Nephron progenitor cell (in vitro differentiated cells): ENCODE results near the gene PBRM1.

Experiments
- DNase-seq: peaks from one replicate; pipeline ENCODE4 v3.0.0; 2021
- H3K27ac Mint-ChIP-seq: 2 replicates; pipeline ENCODE4 v1.8.0; 2021; ENCODE audit warnings: mild to moderate bottlenecking, moderate library complexity, mixed read lengths
- H3K27me3 Mint-ChIP-seq: 2 replicates; pipeline ENCODE4 v1.8.0; 2021; ENCODE audit warnings: mild to moderate bottlenecking, low read depth, mixed read lengths; ENCODE audit not compliant: poor library complexity
- H3K36me3 Mint-ChIP-seq: 2 replicates; pipeline ENCODE4 v1.8.0; 2021; ENCODE audit warnings: low read depth, mixed read lengths
- H3K4me1 Mint-ChIP-seq: 2 replicates; pipeline ENCODE4 v1.8.0; 2021; ENCODE audit warnings: mixed read lengths
- H3K4me3 Mint-ChIP-seq: 2 replicates; pipeline ENCODE4 v1.8.0; 2021; ENCODE audit warnings: mild to moderate bottlenecking, moderate library complexity, mixed read lengths
- H3K9me3 Mint-ChIP-seq: 2 replicates; pipeline ENCODE4 v1.8.0; 2021; ENCODE audit warnings: mild to moderate bottlenecking, moderate library complexity, mixed read lengths
- CTCF ChIP-seq: fragments of 200-600 bp; sonication (generic); IDR thresholded peaks from 2 replicates; pipeline ENCODE4 v1.5.0; 2021; ENCODE audit warnings: antibody characterized with exemption

The PBRM1 gene

GRCh38 chr3:52645549-52645948 lies 40.2 kb downstream of the PBRM1 start:
- Mint-ChIP-seq H3K36me3 (peaks cover 71% of the 10 kb centered on the region), H3K27ac (no peak overlapping the region), H3K9me3 (no peaks in the 10 kb centered on the region), H3K4me1 (no peaks in the 10 kb centered on the region), H3K27me3 (no peaks in the 10 kb centered on the region), H3K4me3 (no peak overlapping the region)
- DNase-seq, result no peak
- no peak for TF ChIP-seq CTCF

GRCh38 chr3:52636673-52637072 lies 49.0 kb downstream of the PBRM1 start:
- H3K27ac Mint-ChIP-seq, result no peak overlapping the region
- DNase-seq, result no peak
- H3K36me3 Mint-ChIP-seq, result peaks cover 52% of the 10 kb centered on the region

GRCh38 chr3:52633786-52634185 lies 51.9 kb downstream of the PBRM1 start:
- no peaks in the 10 kb centered on the region for H3K4me1 Mint-ChIP-seq

More at GRCh38 chr3:52636673-52637072, 49.0 kb downstream of the PBRM1 start:
- Mint-ChIP-seq H3K4me3 (no peak overlapping the region), H3K27me3 (peaks cover 3% of the 10 kb centered on the region), H3K9me3 (no peaks in the 10 kb centered on the region), H3K4me1 (no peaks in the 10 kb centered on the region)
- TF ChIP-seq CTCF, result no peak

GRCh38 chr3:52625041-52625440 lies 60.7 kb downstream of the PBRM1 start:
- Mint-ChIP-seq H3K4me1 (no peaks in the 10 kb centered on the region), H3K9me3 (no peaks in the 10 kb centered on the region), H3K36me3 (peaks cover 60% of the 10 kb centered on the region), H3K4me3 (no peak overlapping the region), H3K27ac (peak overlapping the region; percentile 34), H3K27me3 (no peaks in the 10 kb centered on the region)
- DNase-seq, result no peak
- no peak for TF ChIP-seq CTCF

More at GRCh38 chr3:52633786-52634185, 51.9 kb downstream of the PBRM1 start:
- Mint-ChIP-seq H3K27ac (no peak overlapping the region), H3K36me3 (peaks cover 36% of the 10 kb centered on the region), H3K27me3 (no peaks in the 10 kb centered on the region), H3K9me3 (no peaks in the 10 kb centered on the region), H3K4me3 (no peak overlapping the region)
- DNase-seq, result no peak
- no peak for TF ChIP-seq CTCF

- DNase-seq, result no peak
- no peak for TF ChIP-seq CTCF
- Mint-ChIP-seq H3K9me3 (no peaks in the 10 kb centered on the region), H3K27me3 (no peaks in the 10 kb centered on the region), H3K4me3 (no peak overlapping the region), H3K36me3 (peaks cover 60% of the 10 kb centered on the region), H3K4me1 (no peaks in the 10 kb centered on the region), H3K27ac (no peak overlapping the region)
These were observed 62.4 kb downstream of the PBRM1 start for GRCh38 chr3:52623234-52623792.

- no peaks in the 10 kb centered on the region for H3K27me3 Mint-ChIP-seq
- no peak overlapping the region for H3K4me3 Mint-ChIP-seq
- TF ChIP-seq CTCF, result no peak
- no peaks in the 10 kb centered on the region for H3K4me1 Mint-ChIP-seq
- DNase-seq, result no peak
- peaks cover 70% of the 10 kb centered on the region for H3K36me3 Mint-ChIP-seq
- no peaks in the 10 kb centered on the region for H3K9me3 Mint-ChIP-seq
- peak overlapping the region; percentile 49 for H3K27ac Mint-ChIP-seq
These were observed 65.1 kb downstream of the PBRM1 start for GRCh38 chr3:52620580-52620979.
